Neutrophil (primary cell): ENCODE measurements around the gene GGT7.

Experiments
- H3K27ac ChIP-seq: fragments of 200-600 bp; sonication (generic); 2 replicates; pipeline ENCODE4 v1.5.1; 2016; ENCODE audit warnings: mild to moderate bottlenecking, moderate library complexity
- H3K27me3 ChIP-seq: fragments of 200-600 bp; sonication (generic); 2 replicates; pipeline ENCODE4 v1.6.0; 2016; ENCODE audit warnings: mild to moderate bottlenecking
- H3K36me3 ChIP-seq: fragments of 200-600 bp; sonication (generic); 2 replicates; pipeline ENCODE4 v1.5.1; 2017
- H3K4me1 ChIP-seq, 2 experiments: fragments of 200-600 bp in 1 of 2; sonication (generic) in 1 of 2; 1 replicate in 1 of 2; 2 replicates in 1 of 2; pipeline versions ENCODE4 v1.5.1 to v1.6.1; 2013 to 2016; ENCODE audit warnings: low read depth in 1 of 2, low read length in 1 of 2, mild to moderate bottlenecking in 1 of 2, moderate library complexity in 1 of 2; ENCODE audit not compliant: control insufficient read depth in 1 of 2, insufficient read depth in 1 of 2
- H3K4me3 ChIP-seq, 2 experiments: fragments of 200-600 bp in 1 of 2; sonication (generic) in 1 of 2; 1 replicate in 1 of 2; 2 replicates in 1 of 2; pipeline ENCODE4 v1.5.1; 2013 to 2016; ENCODE audit warnings: low read depth in 1 of 2, low read length in 1 of 2, mild to moderate bottlenecking in 1 of 2, moderate library complexity in 1 of 2
- H3K9me3 ChIP-seq: fragments of 200-600 bp; sonication (generic); 2 replicates; pipeline ENCODE4 v1.5.1; 2016
- CTCF ChIP-seq: fragments of 200-600 bp; sonication (generic); IDR thresholded peaks from 2 replicates; pipeline ENCODE4 v1.5.1; 2016; ENCODE audit warnings: antibody characterized with exemption

Gene GGT7

DNA sequence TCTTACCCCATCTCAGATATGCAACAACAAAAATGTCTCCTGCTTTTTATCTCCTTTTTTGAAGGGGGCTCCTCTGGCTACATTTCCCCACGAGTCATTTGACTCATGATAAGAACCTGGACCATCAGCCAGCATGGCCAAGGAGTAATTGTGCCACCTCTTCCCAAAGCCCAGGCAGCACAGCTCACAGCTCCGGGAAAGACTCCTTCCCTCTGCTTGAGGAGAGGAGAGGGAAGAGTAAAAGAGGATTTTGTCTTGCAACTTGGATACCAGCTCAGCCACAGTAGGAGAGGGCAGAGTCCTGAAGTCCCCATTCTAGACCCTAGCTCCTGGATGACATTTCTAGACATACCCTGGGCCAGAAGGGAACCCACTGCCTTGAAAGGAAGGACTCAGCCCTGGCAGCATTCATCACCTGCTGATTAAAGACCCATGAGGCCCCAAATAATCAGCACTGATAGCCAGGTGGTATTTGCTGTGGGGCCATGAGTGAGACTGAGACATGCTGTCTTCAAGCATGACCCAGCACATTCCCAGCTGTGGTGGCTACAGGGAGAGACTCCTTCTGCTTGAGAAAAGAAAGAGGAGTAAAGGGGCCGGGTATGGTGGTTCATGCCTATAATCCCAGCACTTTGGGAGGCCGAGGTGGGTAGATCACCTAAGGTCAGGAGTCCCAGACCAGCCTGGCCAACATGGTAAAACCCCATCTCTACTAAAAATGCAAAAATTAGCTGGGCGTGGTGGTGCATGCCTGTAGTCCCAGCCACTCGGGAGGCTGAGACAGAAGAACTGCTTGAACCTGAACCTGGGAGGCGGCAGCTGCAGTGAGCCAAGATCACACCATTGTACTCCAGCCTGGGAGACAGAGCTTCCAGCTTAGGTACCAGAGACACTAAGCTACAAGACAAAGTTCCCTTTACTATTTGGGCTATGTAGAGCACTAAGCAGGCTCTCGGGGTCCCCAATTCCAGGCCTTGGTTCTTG, 75.4 kb downstream of the GGT7 start:
- Histone ChIP-seq H3K4me3 (no peak overlapping the region), H3K27me3 (no peaks in the 10 kb centered on the region), H3K27ac (no peak overlapping the region), H3K4me1 (peaks cover 25 to 33% of the 10 kb centered on the region in 2 experiments), H3K9me3 (no peaks in the 10 kb centered on the region), H3K36me3 (no peaks in the 10 kb centered on the region)
- TF ChIP-seq CTCF = no peak
